ENCODE results near the gene HOXD10. TPM values are rescaled to one million over a fixed set of nuclear protein-coding genes. Genes with fewer than 3 reads are reported as not detected.

The HOXD10 gene
- total RNA-seq, 1 donor from 2014 or later, result not detected

DNA sequence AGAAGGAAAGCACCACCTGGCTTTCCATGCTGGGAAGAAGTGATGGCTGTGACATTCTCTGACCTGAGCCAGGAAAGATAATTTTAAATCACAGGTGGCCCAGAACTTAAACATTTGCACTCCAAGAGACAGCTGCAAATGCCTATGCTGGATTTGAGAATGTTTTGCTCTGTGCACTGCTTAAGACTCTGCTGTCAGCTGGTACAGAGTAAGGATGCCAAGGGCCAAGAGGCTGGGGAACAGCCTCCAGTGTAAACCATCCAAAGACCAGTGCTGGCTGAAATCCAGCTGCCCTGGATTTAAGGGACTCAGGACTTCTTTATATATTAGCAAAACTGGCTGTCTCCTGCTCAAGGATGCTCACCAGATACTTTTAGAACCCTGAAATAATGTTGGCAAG lies 16.8 kb downstream of the HOXD10 start:
- ChIA-PET CTCF (interaction anchor here (1.8 to 4.1 kb wide), 2 partner anchors 322 to 421 kb away, joined by 5 to 19 read pairs; no protein-coding TSS in a partner anchor), POLR2A (no interaction called here)
- DNase-seq (no peak), ATAC-seq (ENCODE audit: low read depth) (no peak)
- TF ChIP-seq, protein P1, sequence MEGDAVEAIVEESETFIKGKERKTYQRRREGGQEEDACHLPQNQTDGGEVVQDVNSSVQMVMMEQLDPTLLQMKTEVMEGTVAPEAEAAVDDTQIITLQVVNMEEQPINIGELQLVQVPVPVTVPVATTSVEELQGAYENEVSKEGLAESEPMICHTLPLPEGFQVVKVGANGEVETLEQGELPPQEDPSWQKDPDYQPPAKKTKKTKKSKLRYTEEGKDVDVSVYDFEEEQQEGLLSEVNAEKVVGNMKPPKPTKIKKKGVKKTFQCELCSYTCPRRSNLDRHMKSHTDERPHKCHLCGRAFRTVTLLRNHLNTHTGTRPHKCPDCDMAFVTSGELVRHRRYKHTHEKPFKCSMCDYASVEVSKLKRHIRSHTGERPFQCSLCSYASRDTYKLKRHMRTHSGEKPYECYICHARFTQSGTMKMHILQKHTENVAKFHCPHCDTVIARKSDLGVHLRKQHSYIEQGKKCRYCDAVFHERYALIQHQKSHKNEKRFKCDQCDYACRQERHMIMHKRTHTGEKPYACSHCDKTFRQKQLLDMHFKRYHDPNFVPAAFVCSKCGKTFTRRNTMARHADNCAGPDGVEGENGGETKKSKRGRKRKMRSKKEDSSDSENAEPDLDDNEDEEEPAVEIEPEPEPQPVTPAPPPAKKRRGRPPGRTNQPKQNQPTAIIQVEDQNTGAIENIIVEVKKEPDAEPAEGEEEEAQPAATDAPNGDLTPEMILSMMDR (IDR thresholded peaks at IDR 0.05), result no peak
- no peak overlapping the region for H3K4me3 Mint-ChIP-seq
- peaks cover 36% of the 10 kb centered on the region for H3K4me1 Mint-ChIP-seq
- H3K36me3 Mint-ChIP-seq (ENCODE audit: low read depth), result no peaks in the 10 kb centered on the region
- no peak overlapping the region for H3K27ac Mint-ChIP-seq
- H3K9me3 Mint-ChIP-seq, result peaks cover 2% of the 10 kb centered on the region
- peaks cover 73% of the 10 kb centered on the region for H3K27me3 Mint-ChIP-seq
- intact Hi-C loops (cut with micrococcal nuclease), result loop anchor here (2.0 to 10.0 kb wide), 3 partner anchors 23 to 1799 kb away; partner anchors contain the start of genes HOXD12, HOXD3 and SP9

DNA sequence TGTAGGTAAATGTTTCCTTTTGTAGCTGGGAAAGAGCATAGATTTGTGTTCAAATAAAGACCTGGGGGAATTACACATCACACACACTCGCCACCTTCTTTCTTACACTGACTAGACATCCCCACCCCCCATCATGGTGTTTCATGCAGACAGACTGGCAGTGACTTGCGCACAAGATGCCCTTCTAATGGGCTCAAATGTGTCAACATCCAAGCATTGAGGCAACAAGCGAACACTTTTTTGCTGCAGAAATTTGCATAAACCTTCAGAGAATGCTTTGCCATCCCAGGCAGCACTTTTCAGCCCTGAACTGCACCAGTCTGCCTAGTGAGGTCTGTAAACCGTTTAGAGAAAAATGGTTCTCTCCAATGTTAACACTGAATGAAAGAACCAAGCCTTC lies 17.5 kb downstream of the HOXD10 start:
- ChIA-PET CTCF (interaction anchor here (0.7 to 4.1 kb wide), 4 partner anchors 321 to 1015 kb away, joined by 3 to 19 read pairs (median 3); no protein-coding TSS in a partner anchor), POLR2A (no interaction called here)
- Mint-ChIP-seq H3K36me3 (ENCODE audit: low read depth) (no peaks in the 10 kb centered on the region), H3K27ac (no peak overlapping the region), H3K27me3 (peaks cover 73% of the 10 kb centered on the region), H3K4me3 (no peak overlapping the region), H3K9me3 (peaks cover 3% of the 10 kb centered on the region), H3K4me1 (peaks cover 31% of the 10 kb centered on the region)
- ATAC-seq (ENCODE audit: low read depth) (no peak), DNase-seq (no peak)
- intact Hi-C loops (cut with micrococcal nuclease), result loop anchor here (5.0 to 10.0 kb wide), 2 partner anchors 37 to 1799 kb away; partner anchors contain the start of genes HOXD12 and SP9
- TF ChIP-seq, protein P1 (IDR thresholded peaks at IDR 0.05), result no peak

DNA sequence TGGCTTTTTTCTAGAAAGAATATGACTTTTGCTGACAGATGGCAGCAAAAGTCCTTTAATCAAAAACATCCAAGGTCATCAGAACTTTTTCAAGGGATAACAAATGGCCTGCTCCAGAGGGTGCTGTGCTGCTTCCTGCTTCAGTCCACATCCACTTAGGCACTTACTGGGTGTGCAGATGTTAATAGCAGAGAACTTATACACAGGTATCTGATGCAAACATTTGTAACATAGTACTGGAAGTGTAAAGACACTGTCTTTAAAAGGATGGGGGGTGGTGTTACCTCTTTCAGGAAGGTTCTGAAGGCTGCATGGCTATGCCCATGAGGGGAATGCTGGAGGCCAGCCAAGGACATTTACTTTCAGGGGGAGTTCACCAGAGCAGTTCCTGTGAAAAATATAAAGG lies 18.5 kb downstream of the HOXD10 start:
- intact Hi-C loops (cut with micrococcal nuclease), result loop anchor here (10.0 kb wide), 1 partner anchor 1800 kb away; the partner anchor contains the start of gene SP9
- CTCF ChIA-PET, result interaction anchor here (1.0 to 1.2 kb wide), 2 partner anchors 419 to 517 kb away, joined by 3 read pairs; no protein-coding TSS in a partner anchor
- POLR2A ChIA-PET, result no interaction called here

DNA sequence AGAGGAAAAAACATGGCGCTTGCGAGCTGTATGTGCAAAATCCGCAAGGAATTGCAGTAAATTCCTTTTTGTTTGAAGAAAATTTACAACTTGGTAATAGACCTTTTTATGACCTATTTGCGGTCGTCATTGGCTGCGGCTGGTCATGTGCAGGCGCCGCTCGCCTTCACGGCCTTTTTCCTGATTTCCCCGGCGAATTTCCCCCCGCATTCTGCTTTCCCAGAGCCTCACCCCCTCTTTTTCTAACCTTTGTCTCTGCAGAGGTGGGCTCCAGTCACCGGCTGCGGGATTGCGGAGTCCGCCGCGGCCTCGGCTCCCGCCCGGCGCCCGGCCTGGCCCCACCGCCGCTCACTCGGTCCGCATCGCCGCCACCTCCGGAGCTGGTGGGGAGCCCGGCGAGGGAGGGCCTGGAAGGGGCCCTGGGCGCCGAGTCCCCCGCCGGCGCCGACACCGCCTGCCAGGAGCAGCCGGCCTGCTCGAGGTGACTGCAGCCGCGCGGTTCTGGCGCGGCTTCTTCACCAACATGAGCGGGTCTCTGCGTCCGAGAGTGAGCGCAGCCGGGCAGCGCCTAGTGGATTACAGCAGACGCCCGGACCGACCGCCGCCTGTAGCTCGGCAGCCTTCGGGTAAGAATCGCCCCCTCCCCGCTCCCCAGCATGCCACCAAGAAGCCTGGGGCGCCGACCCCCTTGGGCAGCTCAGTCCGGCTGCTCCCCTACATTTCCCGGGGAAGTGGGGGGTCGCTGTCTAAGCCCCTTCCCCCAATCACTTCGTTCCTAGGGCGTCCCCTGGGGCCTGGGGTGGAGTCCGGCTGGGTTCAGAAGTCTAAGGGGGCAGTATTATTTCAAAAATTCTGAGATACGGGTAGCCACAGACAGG lies 20.0 kb downstream of the HOXD10 start:
- Mint-ChIP-seq H3K4me3 (peak overlapping the region; percentile 44), H3K27me3 (peaks cover 79% of the 10 kb centered on the region), H3K27ac (no peak overlapping the region), H3K36me3 (ENCODE audit: low read depth) (no peaks in the 10 kb centered on the region), H3K4me1 (peaks cover 31% of the 10 kb centered on the region), H3K9me3 (peaks cover 7% of the 10 kb centered on the region)
- POLR2A ChIA-PET, result no interaction called here
- intact Hi-C loops (cut with micrococcal nuclease), result loop anchor here (10.0 kb wide), 1 partner anchor 1802 kb away; the partner anchor contains the start of gene SP9
- no peak for DNase-seq
- CTCF ChIA-PET, result interaction anchor here (0.6 kb wide), 1 partner anchor 9 kb away, joined by 3 read pairs; no protein-coding TSS in a partner anchor
- ATAC-seq (ENCODE audit: low read depth), result no peak
- TF ChIP-seq, protein P1 (IDR thresholded peaks at IDR 0.05), result no peak

More for the DNA sequence above, 18.5 kb downstream of the HOXD10 start:
- TF ChIP-seq, protein P1 (IDR thresholded peaks at IDR 0.05), result no peak
- H3K27me3 Mint-ChIP-seq, result peaks cover 80% of the 10 kb centered on the region
- H3K36me3 Mint-ChIP-seq (ENCODE audit: low read depth), result no peaks in the 10 kb centered on the region
- peaks cover 7% of the 10 kb centered on the region for H3K9me3 Mint-ChIP-seq
- ATAC-seq (ENCODE audit: low read depth), result no peak
- no peak overlapping the region for H3K4me3 Mint-ChIP-seq
- H3K27ac Mint-ChIP-seq, result no peak overlapping the region
- no peak for DNase-seq
- H3K4me1 Mint-ChIP-seq, result peaks cover 30% of the 10 kb centered on the region

DNA sequence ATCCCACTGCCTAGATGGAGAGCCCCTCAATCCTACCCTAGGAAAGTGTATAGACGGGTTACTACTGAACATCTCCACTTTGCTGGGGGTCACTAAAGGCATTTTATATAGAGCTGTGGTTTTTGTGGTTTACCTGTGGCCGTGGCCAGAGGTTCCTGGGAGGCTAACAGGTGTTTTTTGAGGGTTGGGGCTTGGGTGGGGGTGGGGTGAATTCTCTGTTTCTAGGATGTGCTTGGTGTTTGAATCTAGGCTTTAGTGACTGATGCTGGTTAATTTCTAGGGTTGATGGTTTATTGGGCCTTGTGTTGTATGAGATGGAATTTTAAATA lies 20.6 kb downstream of the HOXD10 start:
- Mint-ChIP-seq H3K36me3 (ENCODE audit: low read depth) (no peaks in the 10 kb centered on the region), H3K9me3 (peaks cover 7% of the 10 kb centered on the region), H3K4me1 (peaks cover 28% of the 10 kb centered on the region), H3K4me3 (no peak overlapping the region), H3K27ac (no peak overlapping the region), H3K27me3 (peaks cover 81% of the 10 kb centered on the region)
- no peak for ATAC-seq (ENCODE audit: low read depth)
- intact Hi-C loops (cut with micrococcal nuclease), result loop anchor here (10.0 kb wide), 1 partner anchor 1802 kb away; the partner anchor contains the start of gene SP9
- CTCF ChIA-PET, result no interaction called here
- DNase-seq, result no peak
- POLR2A ChIA-PET, result no interaction called here
- TF ChIP-seq, protein P1 (IDR thresholded peaks at IDR 0.05), result no peak
